WTC11 (cell line): ENCODE results near the gene SRMS. TPM values are rescaled to one million over a fixed set of nuclear protein-coding genes. Genes with fewer than 3 reads are reported as not detected.
A peak's percentile ranks its signal among the peaks of the same experiment; 100 is the strongest.

ENCODE experiments used
- ATAC-seq: fragments of 200-7000 bp; cut with Tn5 transposase; 2 replicates; pipeline ENCODE4 v1.10.0; 2021; ENCODE audit warnings: mild to moderate bottlenecking, moderate library complexity
- CTCF ChIA-PET: fragments of 300-600 bp; sonication (Branson Sonifier 250); formaldehyde crosslinking; loops from one replicate; lab custom pipeline; 2021; ENCODE audit warnings: antibody characterized with exemption; lab: Charles Lee
- POLR2A ChIA-PET: fragments of 350-600 bp; sonication (Branson Sonifier 250); formaldehyde crosslinking; loops from one replicate; lab custom pipeline; 2021; ENCODE audit warnings: antibody characterized with exemption; lab: Charles Lee
- DNase-seq: peaks from one replicate; pipeline ENCODE4 v3.0.0; 2021; ENCODE audit warnings: low spot score
- H3K27ac Mint-ChIP-seq: 2 replicates; pipeline ENCODE4 v1.8.0; 2021; ENCODE audit warnings: mixed read lengths
- H3K27me3 Mint-ChIP-seq: 2 replicates; pipeline ENCODE4 v1.8.0; 2021; ENCODE audit warnings: low read depth, mild to moderate bottlenecking, moderate library complexity, mixed read lengths
- H3K36me3 Mint-ChIP-seq: 2 replicates; pipeline ENCODE4 v1.8.0; 2021; ENCODE audit warnings: mixed read lengths
- H3K4me1 Mint-ChIP-seq: 2 replicates; pipeline ENCODE4 v1.8.0; 2022; ENCODE audit warnings: mixed read lengths
- H3K4me3 Mint-ChIP-seq: 2 replicates; pipeline ENCODE4 v1.8.0; 2021; ENCODE audit warnings: mild to moderate bottlenecking, moderate library complexity, mixed read lengths
- H3K9me3 Mint-ChIP-seq: 2 replicates; pipeline ENCODE4 v1.8.0; 2021; ENCODE audit warnings: mixed read lengths
- FOXJ3 ChIP-seq: sonication (generic); formaldehyde crosslinking; IDR thresholded peaks from 2 replicates; pipeline ENCODE4 v1.9.0; 2021; ENCODE audit warnings: missing genetic modification reagents, mild to moderate bottlenecking, borderline replicate concordance
- GRHL2 ChIP-seq: fragments of 250-450 bp; sonication (Bioruptor Pico); IDR thresholded peaks from 2 replicates; pipeline ENCODE4 v1.8.0; 2022; ENCODE audit warnings: mild to moderate bottlenecking, moderate library complexity; ENCODE audit not compliant: insufficient replicate concordance, severe bottlenecking
- GTF2I ChIP-seq: fragments of 250-450 bp; sonication (Bioruptor Pico); conservative IDR thresholded peaks from 2 replicates; pipeline ENCODE4 v1.4.0; 2021; ENCODE audit warnings: mild to moderate bottlenecking
- HMGA2 ChIP-seq: fragments of 250-450 bp; sonication (Bioruptor Pico); IDR thresholded peaks from 2 replicates; pipeline ENCODE4 v1.4.0; 2021; ENCODE audit warnings: mild to moderate bottlenecking, moderate library complexity
- IRF2 ChIP-seq: sonication (generic); formaldehyde crosslinking; IDR thresholded peaks from 2 replicates; pipeline ENCODE4 v1.8.0; 2022; ENCODE audit warnings: low read depth, missing genetic modification reagents, borderline replicate concordance
- MYBL2 ChIP-seq: sonication (generic); formaldehyde crosslinking; IDR thresholded peaks from 2 replicates; pipeline ENCODE4 v1.8.1; 2023; ENCODE audit warnings: mild to moderate bottlenecking, moderate library complexity, missing genetic modification reagents
- NFYB ChIP-seq: sonication (generic); formaldehyde crosslinking; conservative IDR thresholded peaks from 2 replicates; pipeline ENCODE4 v1.8.0; 2022; ENCODE audit warnings: low read depth, missing genetic modification reagents
- NR3C1 ChIP-seq: sonication (generic); formaldehyde crosslinking; conservative IDR thresholded peaks from 2 replicates; pipeline ENCODE4 v1.8.1; 2023; ENCODE audit warnings: low read depth, mild to moderate bottlenecking, missing genetic modification reagents
- PRRX2 ChIP-seq: fragments of 250-450 bp; sonication (Bioruptor Pico); IDR thresholded peaks from 2 replicates; pipeline ENCODE4 v1.8.0; 2021; ENCODE audit warnings: mild to moderate bottlenecking
- RELA ChIP-seq: sonication (generic); formaldehyde crosslinking; IDR thresholded peaks from 2 replicates; pipeline ENCODE4 v1.8.1; 2022; ENCODE audit warnings: missing genetic modification reagents, mild to moderate bottlenecking, borderline replicate concordance
- TEAD4 ChIP-seq: sonication (generic); formaldehyde crosslinking; IDR thresholded peaks from 2 replicates; pipeline ENCODE4 v1.8.0; 2022; ENCODE audit warnings: mild to moderate bottlenecking, missing genetic modification reagents
- ZNF138 ChIP-seq: sonication (generic); formaldehyde crosslinking; conservative IDR thresholded peaks from 2 replicates; pipeline ENCODE4 v1.8.1; 2022; ENCODE audit warnings: mild to moderate bottlenecking, moderate library complexity, missing genetic modification reagents
- ZNF671 ChIP-seq: fragments of 250-450 bp; sonication (Bioruptor Pico); IDR thresholded peaks from 2 replicates; pipeline ENCODE4 v1.8.0; 2021; ENCODE audit warnings: mild to moderate bottlenecking
- total RNA-seq: library from RNA; stranded (reverse); gene quantifications from 3 replicates; pipeline ENCODE4 v1.2.3, GENCODE V29; 2021
- TF ChIP-seq, protein P1 (sequence below): fragments of 250-450 bp; sonication (Bioruptor Pico); IDR thresholded peaks from 2 replicates; pipeline ENCODE4 v1.9.0; 2021; ENCODE audit warnings: mild to moderate bottlenecking
- TF ChIP-seq, protein P2 (sequence below): sonication (generic); formaldehyde crosslinking; IDR thresholded peaks from 2 replicates; pipeline ENCODE4 v1.8.1; 2023; ENCODE audit warnings: mild to moderate bottlenecking, missing genetic modification reagents
- TF ChIP-seq, protein P3 (sequence below): sonication (generic); formaldehyde crosslinking; IDR thresholded peaks from 2 replicates; pipeline ENCODE4 v1.8.0; 2022; ENCODE audit warnings: mild to moderate bottlenecking, missing genetic modification reagents
- TF ChIP-seq, protein P4 (sequence below): sonication (generic); formaldehyde crosslinking; IDR thresholded peaks from 2 replicates; pipeline ENCODE4 v1.8.0; 2023; ENCODE audit warnings: missing genetic modification reagents, mild to moderate bottlenecking, borderline replicate concordance
- TF ChIP-seq, protein P5 (sequence below): sonication (generic); formaldehyde crosslinking; IDR thresholded peaks from 2 replicates; pipeline ENCODE4 v1.8.1; 2023; ENCODE audit warnings: mild to moderate bottlenecking, moderate library complexity, missing genetic modification reagents
- TF ChIP-seq, protein P6 (sequence below): sonication (generic); formaldehyde crosslinking; IDR thresholded peaks from 2 replicates; pipeline ENCODE4 v1.8.0; 2022; ENCODE audit warnings: mild to moderate bottlenecking, missing genetic modification reagents

The SRMS gene
- total RNA-seq, 1 experiment from 2014 or later, result 0.26 TPM

DNA sequence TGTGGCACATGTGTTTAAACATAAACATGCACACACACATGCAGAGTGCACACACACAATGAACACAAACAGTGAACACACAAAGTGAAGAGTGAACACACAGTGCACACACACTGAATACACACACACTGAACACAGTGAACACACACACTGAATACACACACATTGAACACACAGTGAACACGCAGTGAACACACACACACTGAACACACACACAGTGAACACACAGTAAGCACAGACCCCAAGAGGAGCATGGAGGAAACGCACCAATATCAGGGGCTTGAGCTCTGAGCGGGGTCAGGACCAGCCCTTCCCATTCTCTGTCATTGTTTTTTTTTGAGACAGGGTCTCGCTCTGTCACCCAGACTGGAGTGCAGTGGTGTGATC lies 43.6 kb upstream of the SRMS start (continued):
- TF ChIP-seq HMGA2, result no peak
- TF ChIP-seq GRHL2, result no peak
- no peak for TF ChIP-seq TEAD4 (CRISPR knock-in tag)
- TF ChIP-seq, protein P1, sequence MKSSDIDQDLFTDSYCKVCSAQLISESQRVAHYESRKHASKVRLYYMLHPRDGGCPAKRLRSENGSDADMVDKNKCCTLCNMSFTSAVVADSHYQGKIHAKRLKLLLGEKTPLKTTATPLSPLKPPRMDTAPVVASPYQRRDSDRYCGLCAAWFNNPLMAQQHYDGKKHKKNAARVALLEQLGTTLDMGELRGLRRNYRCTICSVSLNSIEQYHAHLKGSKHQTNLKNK, result no peak
- TF ChIP-seq, protein P2, sequence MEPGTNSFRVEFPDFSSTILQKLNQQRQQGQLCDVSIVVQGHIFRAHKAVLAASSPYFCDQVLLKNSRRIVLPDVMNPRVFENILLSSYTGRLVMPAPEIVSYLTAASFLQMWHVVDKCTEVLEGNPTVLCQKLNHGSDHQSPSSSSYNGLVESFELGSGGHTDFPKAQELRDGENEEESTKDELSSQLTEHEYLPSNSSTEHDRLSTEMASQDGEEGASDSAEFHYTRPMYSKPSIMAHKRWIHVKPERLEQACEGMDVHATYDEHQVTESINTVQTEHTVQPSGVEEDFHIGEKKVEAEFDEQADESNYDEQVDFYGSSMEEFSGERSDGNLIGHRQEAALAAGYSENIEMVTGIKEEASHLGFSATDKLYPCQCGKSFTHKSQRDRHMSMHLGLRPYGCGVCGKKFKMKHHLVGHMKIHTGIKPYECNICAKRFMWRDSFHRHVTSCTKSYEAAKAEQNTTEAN (CRISPR knock-in tag), result no peak
- no peak for TF ChIP-seq PRRX2 (CRISPR knock-in tag)
- no peak for TF ChIP-seq GTF2I (CRISPR knock-in tag)
- no peak for TF ChIP-seq FOXJ3 (CRISPR knock-in tag)
- TF ChIP-seq, protein P3, sequence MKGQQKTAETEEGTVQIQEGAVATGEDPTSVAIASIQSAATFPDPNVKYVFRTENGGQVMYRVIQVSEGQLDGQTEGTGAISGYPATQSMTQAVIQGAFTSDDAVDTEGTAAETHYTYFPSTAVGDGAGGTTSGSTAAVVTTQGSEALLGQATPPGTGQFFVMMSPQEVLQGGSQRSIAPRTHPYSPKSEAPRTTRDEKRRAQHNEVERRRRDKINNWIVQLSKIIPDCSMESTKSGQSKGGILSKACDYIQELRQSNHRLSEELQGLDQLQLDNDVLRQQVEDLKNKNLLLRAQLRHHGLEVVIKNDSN (CRISPR knock-in tag), result no peak
- TF ChIP-seq, all 79 proteins: peak for 0

DNA sequence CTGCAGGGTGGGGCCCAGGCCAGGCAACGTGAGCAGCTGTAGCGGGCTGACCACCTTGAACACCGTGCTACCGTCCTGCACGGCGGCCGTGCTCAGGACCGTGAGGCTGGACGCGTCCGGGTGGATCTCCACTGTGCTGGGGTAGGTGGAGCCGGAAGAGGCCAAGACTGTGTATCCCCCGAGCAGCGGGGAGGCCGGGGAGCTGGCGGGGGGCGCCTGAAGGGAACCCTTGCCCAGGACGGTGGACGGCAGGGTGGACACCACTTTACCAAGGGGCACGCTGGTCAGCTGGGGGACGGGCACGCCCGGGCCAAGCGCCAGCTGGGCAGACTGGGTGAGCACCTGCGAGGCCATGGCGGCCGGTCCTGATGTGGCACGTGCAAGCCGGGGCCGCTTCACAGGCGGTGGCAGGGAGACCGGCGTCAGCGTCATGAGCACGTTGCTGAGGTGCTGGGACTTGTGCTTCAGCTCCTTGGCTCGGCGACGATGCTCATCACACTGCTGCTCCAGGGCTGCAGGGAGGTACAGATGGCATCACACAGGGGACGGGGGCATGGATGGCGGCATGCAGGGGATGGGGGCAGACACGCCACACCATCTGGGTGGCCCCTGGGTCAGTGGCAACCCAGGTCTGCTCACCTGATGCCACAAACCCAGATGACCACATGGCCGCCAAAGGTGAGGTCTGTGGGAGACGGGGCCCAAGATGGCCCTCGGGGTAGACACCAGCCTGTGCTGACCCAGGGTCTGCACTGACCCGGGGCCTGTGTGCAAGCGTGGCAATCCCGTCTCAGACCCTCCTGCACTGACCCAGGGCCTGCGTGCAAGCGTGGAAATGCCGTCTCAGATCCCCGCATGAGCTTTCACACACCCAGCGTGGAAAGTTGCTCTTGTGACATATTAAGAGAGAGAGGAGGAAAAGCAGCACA lies 42.9 kb upstream of the SRMS start:
- Mint-ChIP-seq H3K36me3 (peaks cover 12% of the 10 kb centered on the region), H3K4me3 (no peak overlapping the region), H3K9me3 (no peaks in the 10 kb centered on the region), H3K27ac (peak overlapping the region; percentile 17; the same call in 1 of the 2 replicates), H3K4me1 (no peaks in the 10 kb centered on the region), H3K27me3 (no peaks in the 10 kb centered on the region)
- DNase-seq (no peak), ATAC-seq (no peak)
- no peak for TF ChIP-seq RELA (CRISPR knock-in tag)
- no peak for TF ChIP-seq IRF2 (CRISPR knock-in tag)
- TF ChIP-seq, protein P4, sequence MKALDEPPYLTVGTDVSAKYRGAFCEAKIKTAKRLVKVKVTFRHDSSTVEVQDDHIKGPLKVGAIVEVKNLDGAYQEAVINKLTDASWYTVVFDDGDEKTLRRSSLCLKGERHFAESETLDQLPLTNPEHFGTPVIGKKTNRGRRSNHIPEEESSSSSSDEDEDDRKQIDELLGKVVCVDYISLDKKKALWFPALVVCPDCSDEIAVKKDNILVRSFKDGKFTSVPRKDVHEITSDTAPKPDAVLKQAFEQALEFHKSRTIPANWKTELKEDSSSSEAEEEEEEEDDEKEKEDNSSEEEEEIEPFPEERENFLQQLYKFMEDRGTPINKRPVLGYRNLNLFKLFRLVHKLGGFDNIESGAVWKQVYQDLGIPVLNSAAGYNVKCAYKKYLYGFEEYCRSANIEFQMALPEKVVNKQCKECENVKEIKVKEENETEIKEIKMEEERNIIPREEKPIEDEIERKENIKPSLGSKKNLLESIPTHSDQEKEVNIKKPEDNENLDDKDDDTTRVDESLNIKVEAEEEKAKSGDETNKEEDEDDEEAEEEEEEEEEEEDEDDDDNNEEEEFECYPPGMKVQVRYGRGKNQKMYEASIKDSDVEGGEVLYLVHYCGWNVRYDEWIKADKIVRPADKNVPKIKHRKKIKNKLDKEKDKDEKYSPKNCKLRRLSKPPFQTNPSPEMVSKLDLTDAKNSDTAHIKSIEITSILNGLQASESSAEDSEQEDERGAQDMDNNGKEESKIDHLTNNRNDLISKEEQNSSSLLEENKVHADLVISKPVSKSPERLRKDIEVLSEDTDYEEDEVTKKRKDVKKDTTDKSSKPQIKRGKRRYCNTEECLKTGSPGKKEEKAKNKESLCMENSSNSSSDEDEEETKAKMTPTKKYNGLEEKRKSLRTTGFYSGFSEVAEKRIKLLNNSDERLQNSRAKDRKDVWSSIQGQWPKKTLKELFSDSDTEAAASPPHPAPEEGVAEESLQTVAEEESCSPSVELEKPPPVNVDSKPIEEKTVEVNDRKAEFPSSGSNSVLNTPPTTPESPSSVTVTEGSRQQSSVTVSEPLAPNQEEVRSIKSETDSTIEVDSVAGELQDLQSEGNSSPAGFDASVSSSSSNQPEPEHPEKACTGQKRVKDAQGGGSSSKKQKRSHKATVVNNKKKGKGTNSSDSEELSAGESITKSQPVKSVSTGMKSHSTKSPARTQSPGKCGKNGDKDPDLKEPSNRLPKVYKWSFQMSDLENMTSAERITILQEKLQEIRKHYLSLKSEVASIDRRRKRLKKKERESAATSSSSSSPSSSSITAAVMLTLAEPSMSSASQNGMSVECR (CRISPR knock-in tag), result no peak
- no peak for TF ChIP-seq ZNF671
- POLR2A ChIA-PET, result no interaction called here
- CTCF ChIA-PET, result no interaction called here

DNA sequence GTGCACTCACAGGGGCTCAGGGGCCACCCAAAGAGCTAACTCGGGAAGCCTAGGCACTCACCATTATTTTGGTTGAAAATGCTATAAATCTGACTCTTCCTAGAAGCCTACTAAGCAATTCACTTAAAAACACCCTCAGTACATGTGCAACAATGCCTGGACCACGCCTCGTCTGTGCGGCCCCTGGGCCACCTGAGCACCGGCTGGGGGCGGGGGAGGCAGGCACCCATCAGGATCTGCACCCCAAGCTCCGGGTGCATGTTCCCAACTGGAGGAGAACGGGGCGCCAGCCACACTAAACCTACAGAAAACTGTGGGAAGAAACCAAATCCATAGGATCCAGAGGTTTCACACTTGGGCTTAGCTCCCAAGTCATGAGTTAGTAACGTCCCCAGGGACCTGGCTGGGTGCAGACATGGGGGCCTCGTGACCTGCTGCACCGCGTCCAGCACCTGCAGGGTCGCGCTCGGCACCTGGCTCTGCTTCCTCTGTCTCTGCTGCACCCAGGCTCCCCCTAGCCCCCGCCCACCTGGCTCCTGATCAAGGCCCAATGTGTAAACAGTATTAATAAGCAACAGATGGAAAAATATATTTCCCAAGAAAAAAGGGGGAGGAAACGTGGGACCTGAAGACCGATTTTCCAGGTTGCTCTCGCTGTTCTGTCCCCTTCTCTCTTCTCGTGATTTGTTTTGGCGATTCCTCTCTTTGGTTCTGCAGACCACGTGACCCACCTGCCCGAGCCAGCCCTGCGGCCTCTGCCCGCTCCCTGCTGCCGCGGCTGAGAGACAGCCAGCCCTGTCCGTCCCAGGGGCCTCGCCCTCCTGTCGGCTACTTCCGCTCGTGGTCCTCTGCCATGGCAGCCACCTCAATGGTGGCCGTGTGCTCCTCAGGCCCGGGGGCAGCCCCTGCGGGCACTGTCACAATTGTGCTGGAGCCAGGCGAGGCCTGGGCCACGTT lies 42.0 kb upstream of the SRMS start:
- H3K4me3 Mint-ChIP-seq, result no peak overlapping the region
- ChIA-PET POLR2A (no interaction called here), CTCF (no interaction called here)

More for the DNA sequence above, 42.0 kb upstream of the SRMS start:
- no peaks in the 10 kb centered on the region for H3K27me3 Mint-ChIP-seq
- DNase-seq (no peak), ATAC-seq (no peak)
- H3K36me3 Mint-ChIP-seq, result peaks cover 12% of the 10 kb centered on the region
- no peaks in the 10 kb centered on the region for H3K4me1 Mint-ChIP-seq
- no peaks in the 10 kb centered on the region for H3K9me3 Mint-ChIP-seq
- no peak overlapping the region for H3K27ac Mint-ChIP-seq
- no peak for TF ChIP-seq PRRX2 (CRISPR knock-in tag)
- TF ChIP-seq, protein P5, sequence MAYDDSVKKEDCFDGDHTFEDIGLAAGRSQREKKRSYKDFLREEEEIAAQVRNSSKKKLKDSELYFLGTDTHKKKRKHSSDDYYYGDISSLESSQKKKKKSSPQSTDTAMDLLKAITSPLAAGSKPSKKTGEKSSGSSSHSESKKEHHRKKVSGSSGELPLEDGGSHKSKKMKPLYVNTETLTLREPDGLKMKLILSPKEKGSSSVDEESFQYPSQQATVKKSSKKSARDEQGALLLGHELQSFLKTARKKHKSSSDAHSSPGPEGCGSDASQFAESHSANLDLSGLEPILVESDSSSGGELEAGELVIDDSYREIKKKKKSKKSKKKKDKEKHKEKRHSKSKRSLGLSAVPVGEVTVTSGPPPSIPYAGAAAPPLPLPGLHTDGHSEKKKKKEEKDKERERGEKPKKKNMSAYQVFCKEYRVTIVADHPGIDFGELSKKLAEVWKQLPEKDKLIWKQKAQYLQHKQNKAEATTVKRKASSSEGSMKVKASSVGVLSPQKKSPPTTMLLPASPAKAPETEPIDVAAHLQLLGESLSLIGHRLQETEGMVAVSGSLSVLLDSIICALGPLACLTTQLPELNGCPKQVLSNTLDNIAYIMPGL (CRISPR knock-in tag), result no peak
- no peak for TF ChIP-seq NFYB
- TF ChIP-seq, protein P6, sequence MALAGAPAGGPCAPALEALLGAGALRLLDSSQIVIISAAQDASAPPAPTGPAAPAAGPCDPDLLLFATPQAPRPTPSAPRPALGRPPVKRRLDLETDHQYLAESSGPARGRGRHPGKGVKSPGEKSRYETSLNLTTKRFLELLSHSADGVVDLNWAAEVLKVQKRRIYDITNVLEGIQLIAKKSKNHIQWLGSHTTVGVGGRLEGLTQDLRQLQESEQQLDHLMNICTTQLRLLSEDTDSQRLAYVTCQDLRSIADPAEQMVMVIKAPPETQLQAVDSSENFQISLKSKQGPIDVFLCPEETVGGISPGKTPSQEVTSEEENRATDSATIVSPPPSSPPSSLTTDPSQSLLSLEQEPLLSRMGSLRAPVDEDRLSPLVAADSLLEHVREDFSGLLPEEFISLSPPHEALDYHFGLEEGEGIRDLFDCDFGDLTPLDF (CRISPR knock-in tag), result no peak
- no peak for TF ChIP-seq MYBL2 (CRISPR knock-in tag)
- no peak for TF ChIP-seq NR3C1 (CRISPR knock-in tag)
- no peak for TF ChIP-seq ZNF138 (CRISPR knock-in tag)
